PFSK-1 (cell line): ENCODE results near the gene EME2.

Experiments
- FOXP2 ChIP-seq: optimal IDR thresholded peaks from 2 replicates; pipeline ENCODE3; 2011; ENCODE audit warnings: borderline replicate concordance, control low read depth, inconsistent platforms; ENCODE audit not compliant: insufficient read depth; ENCODE audit errors: extremely low read length, extremely low read depth
- POLR2AphosphoS5 ChIP-seq: IDR thresholded peaks from 2 replicates; pipeline ENCODE4 v1.6.1; 2012; ENCODE audit warnings: low read depth, mild to moderate bottlenecking, control low read depth, low read length, moderate library complexity
- REST ChIP-seq, 2 experiments: IDR thresholded peaks; 2 replicates each; pipeline versions ENCODE4 v1.6.1 to v1.8.0; 2011 to 2012; ENCODE audit warnings: low read depth in 2 of 2, low read length in 2 of 2, control low read depth in 1 of 2, inconsistent platforms in 1 of 2, mild to moderate bottlenecking in 1 of 2, moderate library complexity in 1 of 2; ENCODE audit not compliant: insufficient read depth in 1 of 2
- SIN3A ChIP-seq: IDR thresholded peaks from 2 replicates; pipeline ENCODE4 v1.6.1; 2012; ENCODE audit warnings: mild to moderate bottlenecking, low read length, moderate library complexity, borderline replicate concordance; ENCODE audit not compliant: insufficient read depth
- TAF1 ChIP-seq: IDR thresholded peaks from 2 replicates; pipeline ENCODE4 v1.6.1; 2012; ENCODE audit warnings: low read length, control low read depth, borderline replicate concordance; ENCODE audit not compliant: insufficient read depth

Gene EME2

GRCh38 chr16:1734123-1734522, 38.5 kb upstream of the EME2 start:
- TF ChIP-seq SIN3A (no peak), FOXP2 (no peak), TAF1 (no peak), POLR2AphosphoS5 (no peak), REST (IDR thresholded peaks at IDR 0.05; ENCODE audit: insufficient read depth in 1 of 2, low read depth in 2 of 2, low read length in 2 of 2) (no peak)

GRCh38 chr16:1734816-1735215, 37.8 kb upstream of the EME2 start:
- TF ChIP-seq TAF1, result no peak
- TF ChIP-seq SIN3A, result no peak
- no peak for TF ChIP-seq FOXP2
- no peak for TF ChIP-seq REST (IDR thresholded peaks at IDR 0.05; ENCODE audit: insufficient read depth in 1 of 2, low read depth in 2 of 2, low read length in 2 of 2)

- TF ChIP-seq REST (IDR thresholded peaks at IDR 0.05; ENCODE audit: insufficient read depth in 1 of 2, low read depth in 2 of 2, low read length in 2 of 2) (no peak), SIN3A (no peak), TAF1 (no peak), FOXP2 (no peak), POLR2AphosphoS5 (no peak)
Measured at GRCh38 chr16:1740234-1740633, 32.4 kb upstream of the EME2 start.

GRCh38 chr16:1740781-1741490, 31.7 kb upstream of the EME2 start:
- TF ChIP-seq SIN3A (no peak), POLR2AphosphoS5 (no peak), REST (IDR thresholded peaks at IDR 0.05; ENCODE audit: insufficient read depth in 1 of 2, low read depth in 2 of 2, low read length in 2 of 2) (no peak), FOXP2 (no peak), TAF1 (no peak)

GRCh38 chr16:1741553-1742165, 31.0 kb upstream of the EME2 start:
- TF ChIP-seq TAF1, result no peak
- TF ChIP-seq REST (IDR thresholded peaks at IDR 0.05; ENCODE audit: insufficient read depth in 1 of 2, low read depth in 2 of 2, low read length in 2 of 2), result no peak
- TF ChIP-seq POLR2AphosphoS5, result no peak
- TF ChIP-seq SIN3A, result no peak
- TF ChIP-seq FOXP2, result no peak
